ENCODE results near the gene CNR2. TPM values are rescaled to one million over a fixed set of nuclear protein-coding genes. Genes with fewer than 3 reads are reported as not detected.

Gene CNR2
- total and polyA plus RNA-seq, 9 donors = 0.03 to 0.11 (median 0.10) TPM; not detected in 6

- 73 to 96% (median 88%) methylated on average over 4 of the region's 4 CpGs for WGBS, 3 donors
- Histone ChIP-seq H3K9me3 (no peaks in the 10 kb centered on the region), H3K27me3 (no peaks in the 10 kb centered on the region), H3K4me3 (no peak overlapping the region), H3K4me1 (ENCODE audit: insufficient read depth) (no peaks in the 10 kb centered on the region), H3K27ac (no peak overlapping the region), H3K36me3 (no peaks in the 10 kb centered on the region)
- TF ChIP-seq EP300 (IDR thresholded peaks at IDR 0.05) (no peak), POLR2A (IDR thresholded peaks at IDR 0.05) (no peak), CTCF (IDR thresholded peaks at IDR 0.05) (no peak)
- no peak for DNase-seq
- intact Hi-C loops (cut with DNase I) = no loop called here
Measured at GRCh38 chr1:23885222-23885621, 27.9 kb downstream of the CNR2 start.

GRCh38 chr1:23882746-23883145 is 30.4 kb downstream of the CNR2 start:
- no peak overlapping the region for H3K27ac ChIP-seq
- TF ChIP-seq POLR2A (IDR thresholded peaks at IDR 0.05) (no peak), CTCF (IDR thresholded peaks at IDR 0.05) (no peak), EP300 (IDR thresholded peaks at IDR 0.05) (no peak)
- no peak for DNase-seq
- no peak overlapping the region for H3K4me3 ChIP-seq
- H3K27me3 ChIP-seq = no peaks in the 10 kb centered on the region
- peaks cover 0 to 10% of the 10 kb centered on the region in 2 donors for H3K9me3 ChIP-seq
- no peaks in the 10 kb centered on the region for H3K36me3 ChIP-seq
- H3K4me1 ChIP-seq (ENCODE audit: insufficient read depth) = no peaks in the 10 kb centered on the region
- WGBS, 3 donors = 47 to 87% (median 75%) methylated on average over 4 of the region's 4 CpGs
- intact Hi-C loops (cut with DNase I) = no loop called here

DNA sequence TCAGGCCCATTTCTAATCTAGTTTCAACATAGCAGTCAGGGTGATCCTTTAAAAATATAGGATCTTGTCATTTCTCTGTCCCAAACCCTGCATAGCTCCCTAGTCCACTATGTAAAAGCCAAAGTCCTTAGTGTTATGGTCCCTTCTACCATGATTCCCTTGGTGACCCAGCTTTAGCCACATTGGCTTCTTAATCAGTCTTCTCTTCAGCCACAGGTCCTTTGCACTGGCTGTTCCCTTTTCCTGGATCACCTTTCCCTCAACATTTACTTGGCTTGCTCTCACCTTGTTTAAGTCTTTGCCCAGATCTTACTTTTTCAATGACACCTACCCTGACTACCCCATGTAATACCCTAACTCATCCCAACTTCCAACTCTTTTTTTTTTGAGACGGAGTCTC is 33.4 kb downstream of the CNR2 start:
- no peak overlapping the region for H3K4me3 ChIP-seq
- DNase-seq = no peak
- WGBS, 3 donors = 90 to 100% (median 92%) methylated on average over 1 of the region's 1 CpG
- intact Hi-C loops (cut with DNase I) = loop anchor here in 1 of 4 donors (10.0 kb wide), 1 partner anchor 235 kb away; the partner anchor contains the start of gene MYOM3
- H3K4me1 ChIP-seq (ENCODE audit: insufficient read depth) = no peaks in the 10 kb centered on the region
- H3K27ac ChIP-seq = no peak overlapping the region
- TF ChIP-seq EP300 (IDR thresholded peaks at IDR 0.05) (no peak), POLR2A (IDR thresholded peaks at IDR 0.05) (no peak), CTCF (IDR thresholded peaks at IDR 0.05) (no peak)
- H3K9me3 ChIP-seq = peaks cover 0 to 10% of the 10 kb centered on the region in 2 donors
- no peaks in the 10 kb centered on the region for H3K36me3 ChIP-seq
- H3K27me3 ChIP-seq = no peaks in the 10 kb centered on the region

DNA sequence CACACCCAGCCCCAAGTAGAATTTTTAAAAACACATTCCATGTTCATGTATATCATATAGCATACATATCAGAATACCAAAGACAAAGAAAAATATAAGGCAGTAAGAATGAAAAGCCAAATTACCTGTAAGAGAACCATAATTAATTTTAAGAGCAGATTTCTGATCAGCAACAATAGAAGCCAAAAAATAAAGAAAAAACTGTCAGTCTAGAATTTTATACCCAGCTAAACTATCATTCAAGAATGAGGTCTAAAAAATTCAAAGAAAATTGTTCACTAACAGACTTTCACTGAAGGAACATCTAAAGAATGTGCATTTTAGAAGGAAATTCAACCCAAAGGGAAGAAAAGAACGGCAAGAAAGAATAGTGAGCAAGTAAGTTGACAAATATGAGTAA is 34.5 kb downstream of the CNR2 start:
- no peak overlapping the region for H3K4me3 ChIP-seq
- no peak for DNase-seq
- H3K9me3 ChIP-seq = peaks cover 0 to 10% of the 10 kb centered on the region in 2 donors
- no peaks in the 10 kb centered on the region for H3K36me3 ChIP-seq
- TF ChIP-seq EP300 (IDR thresholded peaks at IDR 0.05) (no peak), CTCF (IDR thresholded peaks at IDR 0.05) (no peak), POLR2A (IDR thresholded peaks at IDR 0.05) (no peak)
- H3K27ac ChIP-seq = no peak overlapping the region
- no peaks in the 10 kb centered on the region for H3K4me1 ChIP-seq (ENCODE audit: insufficient read depth)
- intact Hi-C loops (cut with DNase I) = loop anchor here in 1 of 4 donors (10.0 kb wide), 1 partner anchor 236 kb away; the partner anchor contains the start of gene MYOM3
- WGBS, 3 donors = 74 to 91% (median 83%) methylated on average over 1 of the region's 1 CpG
- H3K27me3 ChIP-seq = no peaks in the 10 kb centered on the region
